HFF-Myc (cell line): ENCODE measurements around the gene PROKR1.
"Not testable (repeated sequence)": the region's sequence is repeated elsewhere in the genome, so short reads cannot be mapped to it uniquely, and the experiment has no call there.

Experiments
- DNase-seq: peaks from one replicate; pipeline ENCODE4 v3.0.0-alpha.2; 2011; ENCODE audit warnings: low read depth; ENCODE audit errors: extremely low read depth
- H3K4me3 ChIP-seq: replicated peaks from 2 replicates; pipeline ENCODE4 v1.5.1; 2011; ENCODE audit warnings: low read depth, mild to moderate bottlenecking, control low read depth, low read length
- CTCF ChIP-seq: IDR thresholded peaks from 2 replicates; pipeline ENCODE4 v1.5.1; 2012; ENCODE audit warnings: mild to moderate bottlenecking, low read depth, low read length, control low read depth; ENCODE audit errors: missing control alignments

The PROKR1 gene

GRCh38 chr2:68643011-68643873, at the start of gene PROKR1:
Gene PROKR1, plus strand, starts transcription at chr2:68643579. Its CDS starts 2,243 bp downstream, at chr2:68645822.
- no peak for DNase-seq
- H3K4me3 ChIP-seq, result peak within 1 kb of the TSS; percentile 29
- TF ChIP-seq CTCF, result no peak

GRCh38 chr2:68594041-68594440, 49.3 kb upstream of the PROKR1 start:
- no peak overlapping the region for H3K4me3 ChIP-seq
- no peak for TF ChIP-seq CTCF
- no peak for DNase-seq

GRCh38 chr2:68594674-68595492, 48.5 kb upstream of the PROKR1 start:
- TF ChIP-seq CTCF, result peak; percentile 89
- DNase-seq, result peak; percentile 16
- H3K4me3 ChIP-seq, result no peak overlapping the region

- DNase-seq, result not testable (repeated sequence)
Observed at GRCh38 chr2:68595493-68595785, 47.9 kb upstream of the PROKR1 start.

GRCh38 chr2:68600495-68600894, 42.9 kb upstream of the PROKR1 start:
- not testable (repeated sequence) for DNase-seq, H3K4me3 ChIP-seq

More at GRCh38 chr2:68595493-68595785, 47.9 kb upstream of the PROKR1 start:
- H3K4me3 ChIP-seq, result not testable (repeated sequence)

DNA sequence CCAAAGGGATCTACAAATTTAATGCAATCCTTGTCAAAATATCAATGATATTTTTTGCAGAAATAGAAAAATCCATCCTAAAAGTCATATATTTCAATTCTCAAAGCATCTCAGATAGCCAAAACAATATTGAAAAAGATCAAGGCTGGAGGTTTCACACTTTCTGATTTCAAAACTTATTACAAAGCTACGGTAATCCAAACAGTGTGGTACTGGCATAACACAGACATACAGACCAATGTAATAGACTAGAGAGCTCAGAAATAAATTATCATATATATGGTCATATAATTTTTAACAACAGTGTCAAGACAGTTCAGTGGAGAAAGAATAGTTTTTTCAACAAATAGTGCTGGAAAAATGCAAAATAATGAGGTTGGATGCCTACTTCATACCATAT, 40.3 kb upstream of the PROKR1 start:
- no peak for TF ChIP-seq CTCF
- no peak for DNase-seq
- no peak overlapping the region for H3K4me3 ChIP-seq

DNA sequence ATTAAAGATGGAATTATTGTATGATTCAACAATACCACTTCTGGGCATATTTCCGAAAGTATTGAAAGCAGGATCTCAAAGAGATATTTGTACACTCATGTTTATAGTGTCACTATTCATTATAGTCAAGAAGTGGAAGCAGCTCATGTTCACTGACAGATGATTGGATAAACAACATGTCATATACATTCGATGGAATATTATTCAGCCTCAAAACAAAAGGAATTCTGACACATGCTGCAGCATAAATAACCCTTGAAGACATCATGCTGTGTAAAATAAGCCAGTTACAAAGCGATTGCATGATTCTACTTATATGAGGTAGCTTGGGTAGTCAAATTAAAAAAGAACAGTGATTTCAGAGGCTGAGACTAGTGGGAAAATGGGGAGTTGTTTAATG, 39.3 kb upstream of the PROKR1 start:
- no peak for TF ChIP-seq CTCF
- no peak overlapping the region for H3K4me3 ChIP-seq
- no peak for DNase-seq

DNA sequence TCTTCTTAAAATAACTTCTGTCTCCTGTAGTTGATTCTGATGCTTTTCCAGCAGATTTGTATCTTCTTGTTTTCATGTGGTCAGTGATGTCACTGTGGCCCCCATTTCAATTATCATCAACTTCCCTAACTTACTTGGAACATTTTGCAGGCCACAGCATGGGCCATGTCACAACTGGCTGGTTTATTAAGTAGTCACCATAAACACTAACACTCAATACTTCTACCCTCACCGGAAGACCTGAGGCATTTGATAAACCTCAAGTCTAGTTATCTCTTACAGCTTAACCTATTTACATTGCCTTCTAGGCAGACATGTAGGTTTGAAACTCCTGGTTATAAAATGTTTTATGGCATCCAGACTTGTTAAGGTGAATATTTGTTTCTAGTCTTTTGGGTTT, 37.4 kb upstream of the PROKR1 start:
- TF ChIP-seq CTCF, result no peak
- no peak overlapping the region for H3K4me3 ChIP-seq
- no peak for DNase-seq
